Activated CD4-positive, CD25-positive, alpha-beta regulatory T cell treated with anti-CD3 and anti-CD28 coated beads, Interleukin-2, amount 50 U/mL, for 72 hours (primary cell): ENCODE results near the gene IL6ST.
"Not testable (repeated sequence)": the region's sequence is repeated elsewhere in the genome, so short reads cannot be mapped to it uniquely, and the experiment has no call there.

Experiments
- DNase-seq: peaks from one replicate; pipeline ENCODE4 v3.0.0; 2021

The IL6ST gene

GRCh38 chr5:56003679-56004078 lies 8.9 kb upstream of the IL6ST start:
- DNase-seq = no peak

GRCh38 chr5:56003179-56003578 lies 8.4 kb upstream of the IL6ST start:
- no peak for DNase-seq

GRCh38 chr5:56002303-56002702 lies 7.5 kb upstream of the IL6ST start:
- no peak for DNase-seq

- not testable (repeated sequence) for DNase-seq
These were observed 5.5 kb upstream of the IL6ST start for GRCh38 chr5:56000221-56000620.

GRCh38 chr5:55998966-55999365 lies 4.2 kb upstream of the IL6ST start:
- no peak for DNase-seq

- DNase-seq = no peak
These were observed 3.1 kb upstream of the IL6ST start for GRCh38 chr5:55997742-55998351.

GRCh38 chr5:55994998-55995914 lies 493 bp upstream of the IL6ST start:
- peak; percentile 96 for DNase-seq

GRCh38 chr5:55993731-55994494 lies 850 bp downstream of the IL6ST start:
- DNase-seq = no peak

- DNase-seq = no peak
These were observed 1.8 kb downstream of the IL6ST start for GRCh38 chr5:55993013-55993412.

GRCh38 chr5:55991768-55992486 lies 2.8 kb downstream of the IL6ST start:
- DNase-seq = no peak

- DNase-seq = not testable (repeated sequence)
These were observed 3.9 kb downstream of the IL6ST start for GRCh38 chr5:55990895-55991294.

- DNase-seq = no peak
These were observed 4.9 kb downstream of the IL6ST start for GRCh38 chr5:55989860-55990259.

- DNase-seq = no peak
These were observed 5.7 kb downstream of the IL6ST start for GRCh38 chr5:55988979-55989638.

- DNase-seq = not testable (repeated sequence)
These were observed 6.3 kb downstream of the IL6ST start for GRCh38 chr5:55988428-55988827.

GRCh38 chr5:55986931-55987330 lies 7.8 kb downstream of the IL6ST start:
- DNase-seq = no peak

GRCh38 chr5:55985181-55985580 lies 9.6 kb downstream of the IL6ST start:
- DNase-seq = no peak

GRCh38 chr5:55983986-55984385 lies 10.8 kb downstream of the IL6ST start:
- DNase-seq = no peak

- DNase-seq = no peak
These were observed 11.8 kb downstream of the IL6ST start for GRCh38 chr5:55982957-55983381.

- DNase-seq = no peak
These were observed 21.5 kb downstream of the IL6ST start for GRCh38 chr5:55973296-55973695.

- DNase-seq = no peak
These were observed 24.8 kb downstream of the IL6ST start for GRCh38 chr5:55969956-55970355.

GRCh38 chr5:55966284-55966683 lies 28.5 kb downstream of the IL6ST start:
- no peak for DNase-seq

- no peak for DNase-seq
These were observed 29.2 kb downstream of the IL6ST start for GRCh38 chr5:55965525-55965924.
